ENCODE data around the gene CERS4.

Gene CERS4

GRCh38 chr19:8180018-8180417 is 29.2 kb upstream of the CERS4 start:
- no peaks in the 10 kb centered on the region for H3K9me2 ChIP-seq (replicated peaks; ENCODE audit: insufficient read depth, low read length)
- no peak overlapping the region for H2AFZ ChIP-seq (ENCODE audit: low read length)
- no peak for TF ChIP-seq EZH2 (optimal IDR thresholded peaks at IDR 0.05; ENCODE audit: low read depth, low read length)
- TF ChIP-seq EZH2phosphoT487 (IDR thresholded peaks at IDR 0.05; ENCODE audit: low read length), result no peak
- TF ChIP-seq, protein P1, sequence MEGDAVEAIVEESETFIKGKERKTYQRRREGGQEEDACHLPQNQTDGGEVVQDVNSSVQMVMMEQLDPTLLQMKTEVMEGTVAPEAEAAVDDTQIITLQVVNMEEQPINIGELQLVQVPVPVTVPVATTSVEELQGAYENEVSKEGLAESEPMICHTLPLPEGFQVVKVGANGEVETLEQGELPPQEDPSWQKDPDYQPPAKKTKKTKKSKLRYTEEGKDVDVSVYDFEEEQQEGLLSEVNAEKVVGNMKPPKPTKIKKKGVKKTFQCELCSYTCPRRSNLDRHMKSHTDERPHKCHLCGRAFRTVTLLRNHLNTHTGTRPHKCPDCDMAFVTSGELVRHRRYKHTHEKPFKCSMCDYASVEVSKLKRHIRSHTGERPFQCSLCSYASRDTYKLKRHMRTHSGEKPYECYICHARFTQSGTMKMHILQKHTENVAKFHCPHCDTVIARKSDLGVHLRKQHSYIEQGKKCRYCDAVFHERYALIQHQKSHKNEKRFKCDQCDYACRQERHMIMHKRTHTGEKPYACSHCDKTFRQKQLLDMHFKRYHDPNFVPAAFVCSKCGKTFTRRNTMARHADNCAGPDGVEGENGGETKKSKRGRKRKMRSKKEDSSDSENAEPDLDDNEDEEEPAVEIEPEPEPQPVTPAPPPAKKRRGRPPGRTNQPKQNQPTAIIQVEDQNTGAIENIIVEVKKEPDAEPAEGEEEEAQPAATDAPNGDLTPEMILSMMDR (IDR thresholded peaks at IDR 0.05; ENCODE audit: low read length), result no peak
- no peaks in the 10 kb centered on the region for H3K9me3 ChIP-seq (replicated peaks; ENCODE audit: insufficient read depth, low read length)
- no peaks in the 10 kb centered on the region for H3K79me2 ChIP-seq (ENCODE audit: low read length)
- no peak for DNase-seq
- no peak overlapping the region for H3K27ac ChIP-seq (ENCODE audit: low read length)
- no peak overlapping the region for H3K4me2 ChIP-seq (ENCODE audit: low read depth, low read length)
- no peak overlapping the region for H3K4me3 ChIP-seq (ENCODE audit: low read length)
- H4K20me1 ChIP-seq (ENCODE audit: insufficient read depth, low read length), result no peaks in the 10 kb centered on the region
- H3K27me3 ChIP-seq (replicated peaks; ENCODE audit: insufficient read depth, low read length), result peaks cover 78% of the 10 kb centered on the region
- H3F3A ChIP-seq (ENCODE audit: insufficient read depth, low read length), result no peaks in the 10 kb centered on the region
- H3K36me3 ChIP-seq (replicated peaks; ENCODE audit: insufficient read depth, low read length), result no peaks in the 10 kb centered on the region
- no peaks in the 10 kb centered on the region for H3K4me1 ChIP-seq (ENCODE audit: low read length)
- H3K9ac ChIP-seq (ENCODE audit: low read length), result no peak overlapping the region

DNA sequence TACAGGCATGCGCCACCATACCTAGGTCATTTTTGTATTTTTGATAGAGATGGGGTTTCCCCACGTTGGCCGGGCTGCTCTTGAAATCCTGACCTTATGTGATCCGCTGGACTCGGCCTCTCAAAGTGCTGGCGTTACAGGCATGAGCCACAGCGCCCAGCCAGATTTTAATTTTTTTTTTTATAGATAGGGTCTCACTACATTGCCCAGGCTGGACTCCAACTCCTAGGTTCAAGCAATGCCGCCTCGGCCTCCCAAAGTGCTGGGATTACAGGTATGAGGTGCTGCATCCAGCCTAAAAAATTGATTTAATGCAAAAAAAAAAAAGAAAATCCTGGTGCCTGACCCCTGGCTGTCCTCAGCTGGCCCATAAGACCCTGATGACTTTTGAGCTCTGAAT is 24.9 kb upstream of the CERS4 start:
- Histone ChIP-seq H3F3A (ENCODE audit: insufficient read depth, low read length) (no peaks in the 10 kb centered on the region), H3K4me1 (ENCODE audit: low read length) (no peaks in the 10 kb centered on the region), H3K79me2 (ENCODE audit: low read length) (no peaks in the 10 kb centered on the region), H3K9ac (ENCODE audit: low read length) (no peak overlapping the region), H3K4me3 (ENCODE audit: low read length) (no peak overlapping the region), H3K36me3 (replicated peaks; ENCODE audit: insufficient read depth, low read length) (no peaks in the 10 kb centered on the region), H3K9me3 (replicated peaks; ENCODE audit: insufficient read depth, low read length) (no peaks in the 10 kb centered on the region), H4K20me1 (ENCODE audit: insufficient read depth, low read length) (no peaks in the 10 kb centered on the region), H2AFZ (ENCODE audit: low read length) (no peak overlapping the region), H3K9me2 (replicated peaks; ENCODE audit: insufficient read depth, low read length) (no peaks in the 10 kb centered on the region), H3K27ac (ENCODE audit: low read length) (no peak overlapping the region), H3K4me2 (ENCODE audit: low read depth, low read length) (no peak overlapping the region), H3K27me3 (replicated peaks; ENCODE audit: insufficient read depth, low read length) (peaks cover 86% of the 10 kb centered on the region)
- no peak for DNase-seq
- no peak for TF ChIP-seq EZH2phosphoT487 (IDR thresholded peaks at IDR 0.05; ENCODE audit: low read length)
- TF ChIP-seq, protein P1 (IDR thresholded peaks at IDR 0.05; ENCODE audit: low read length), result no peak
- no peak for TF ChIP-seq EZH2 (optimal IDR thresholded peaks at IDR 0.05; ENCODE audit: low read depth, low read length)

GRCh38 chr19:8185343-8186068 is 23.7 kb upstream of the CERS4 start:
- no peak for DNase-seq
- TF ChIP-seq, protein P1 (IDR thresholded peaks at IDR 0.05; ENCODE audit: low read length), result no peak
- no peak for TF ChIP-seq EZH2 (optimal IDR thresholded peaks at IDR 0.05; ENCODE audit: low read depth, low read length)
- no peak for TF ChIP-seq EZH2phosphoT487 (IDR thresholded peaks at IDR 0.05; ENCODE audit: low read length)
- H3K36me3 ChIP-seq (replicated peaks; ENCODE audit: insufficient read depth, low read length), result no peaks in the 10 kb centered on the region

More at GRCh38 chr19:8185343-8186068, 23.7 kb upstream of the CERS4 start:
- Histone ChIP-seq H3K79me2 (ENCODE audit: low read length) (no peaks in the 10 kb centered on the region), H3K9me3 (replicated peaks; ENCODE audit: insufficient read depth, low read length) (no peaks in the 10 kb centered on the region), H3K4me3 (ENCODE audit: low read length) (no peak overlapping the region), H3K9ac (ENCODE audit: low read length) (no peak overlapping the region), H4K20me1 (ENCODE audit: insufficient read depth, low read length) (no peaks in the 10 kb centered on the region), H3K27ac (ENCODE audit: low read length) (no peak overlapping the region), H3K4me2 (ENCODE audit: low read depth, low read length) (no peak overlapping the region), H3K27me3 (replicated peaks; ENCODE audit: insufficient read depth, low read length) (peaks cover 83% of the 10 kb centered on the region), H3F3A (ENCODE audit: insufficient read depth, low read length) (no peaks in the 10 kb centered on the region), H2AFZ (ENCODE audit: low read length) (no peak overlapping the region), H3K4me1 (ENCODE audit: low read length) (no peaks in the 10 kb centered on the region), H3K9me2 (replicated peaks; ENCODE audit: insufficient read depth, low read length) (no peaks in the 10 kb centered on the region)

Data from MM.1S (cell line).